IMR-90 (cell line): ENCODE results near the gene DCP2. TPM values are rescaled to one million over a fixed set of nuclear protein-coding genes. Genes with fewer than 3 reads are reported as not detected.
A peak's percentile ranks its signal among the peaks of the same experiment; 100 is the strongest.

Experiments used
- ATAC-seq: fragments of 200-7000 bp; cut with Tn5 transposase; 2 replicates; pipeline ENCODE4 v1.9.1; 2020; ENCODE audit warnings: low read depth, mild to moderate bottlenecking, moderate library complexity
- BruUV-seq: library from RNA; stranded (reverse); fragments of 400-500 nt; replicated peaks from 2 replicates; lab custom pipeline; 2021; lab: Mats Ljungman, UMichigan
- CTCF ChIA-PET: fragments of 300-600 bp; formaldehyde crosslinking; extraction: SDS; loops from one replicate; lab custom pipeline; 2021; ENCODE audit warnings: antibody characterized with exemption; lab: Yijun Ruan, JAX
- POLR2A ChIA-PET: fragments of 300-600 bp; sonication (Branson Sonifier 250); formaldehyde crosslinking; loops from one replicate; lab custom pipeline; 2022; ENCODE audit warnings: antibody characterized with exemption; ENCODE audit not compliant: unreplicated experiment; lab: Charles Lee
- DNase-seq: peaks from one replicate; pipeline ENCODE4 v3.0.0; 2013
- H2AFZ ChIP-seq: replicated peaks from 2 replicates; pipeline ENCODE3; 2013; ENCODE audit warnings: low read length, mild to moderate bottlenecking; ENCODE audit not compliant: poor library complexity
- H2AK5ac ChIP-seq: 2 replicates; pipeline ENCODE4 v1.6.1; 2013; ENCODE audit warnings: low read depth, low read length, inconsistent platforms
- H2AK9ac ChIP-seq: replicated peaks from 2 replicates; pipeline ENCODE3; 2013; ENCODE audit warnings: mild to moderate bottlenecking, low read depth, low read length, moderate library complexity; ENCODE audit not compliant: poor library complexity
- H2BK120ac ChIP-seq: 2 replicates; pipeline ENCODE4 v1.6.1; 2013; ENCODE audit warnings: low read depth, low read length, inconsistent platforms
- H2BK15ac ChIP-seq: 3 replicates; pipeline ENCODE4 v1.6.1; 2013; ENCODE audit warnings: low read depth, low read length, inconsistent platforms
- H2BK20ac ChIP-seq: 2 replicates; pipeline ENCODE4 v1.6.1; 2013; ENCODE audit warnings: low read depth, mild to moderate bottlenecking, inconsistent platforms, low read length, moderate library complexity
- H2BK5ac ChIP-seq: 2 replicates; pipeline ENCODE4 v1.6.1; 2013; ENCODE audit warnings: mild to moderate bottlenecking, low read depth, low read length, inconsistent platforms; ENCODE audit not compliant: poor library complexity, severe bottlenecking
- H3K14ac ChIP-seq: replicated peaks from 2 replicates; pipeline ENCODE4 v1.6.1; 2013; ENCODE audit warnings: low read depth, low read length, inconsistent platforms
- H3K18ac ChIP-seq: 2 replicates; pipeline ENCODE4 v1.6.1; 2013; ENCODE audit warnings: low read depth, low read length, control low read depth
- H3K23ac ChIP-seq: 2 replicates; pipeline ENCODE4 v1.6.1; 2013; ENCODE audit warnings: low read depth, low read length, inconsistent platforms
- H3K27ac ChIP-seq: 2 replicates; pipeline ENCODE4 v1.5.1; 2013; ENCODE audit warnings: mild to moderate bottlenecking, control low read depth, low read length; ENCODE audit not compliant: insufficient read depth
- H3K27me3 ChIP-seq: 2 replicates; pipeline ENCODE4 v1.6.1; 2013; ENCODE audit warnings: low read length; ENCODE audit not compliant: control insufficient read depth, insufficient read depth
- H3K36me3 ChIP-seq: 2 replicates; pipeline ENCODE4 v1.6.1; 2013; ENCODE audit warnings: low read length, mixed read lengths; ENCODE audit not compliant: control insufficient read depth, insufficient read depth
- H3K4ac ChIP-seq: 2 replicates; pipeline ENCODE4 v1.6.1; 2013; ENCODE audit warnings: low read depth, low read length, inconsistent platforms
- H3K4me1 ChIP-seq: 2 replicates; pipeline ENCODE4 v1.6.1; 2013; ENCODE audit warnings: low read length, mixed read lengths; ENCODE audit not compliant: control insufficient read depth, insufficient read depth
- H3K4me2 ChIP-seq: 2 replicates; pipeline ENCODE4 v1.6.1; 2013; ENCODE audit warnings: low read depth, mild to moderate bottlenecking, control low read depth, low read length, moderate library complexity
- H3K4me3 ChIP-seq: 2 replicates; pipeline ENCODE4 v1.5.1; 2013; ENCODE audit warnings: low read depth, mild to moderate bottlenecking, control low read depth, low read length, moderate library complexity; ENCODE audit not compliant: insufficient read depth
- H3K56ac ChIP-seq: 2 replicates; pipeline ENCODE4 v1.6.1; 2013; ENCODE audit warnings: low read length, inconsistent platforms; ENCODE audit not compliant: insufficient read depth; ENCODE audit errors: extremely low read depth
- H3K79me1 ChIP-seq, 2 experiments: 2 replicates each; pipeline ENCODE4 v1.6.1; 2013; ENCODE audit warnings: low read length in 2 of 2, inconsistent platforms in 1 of 2, low read depth in 1 of 2
- H3K9ac ChIP-seq: 2 replicates; pipeline ENCODE4 v1.6.1; 2013; ENCODE audit warnings: low read depth, low read length, control low read depth
- H3K9me1 ChIP-seq: 2 replicates; pipeline ENCODE4 v1.6.1; 2013; ENCODE audit warnings: low read length, inconsistent platforms; ENCODE audit not compliant: insufficient read depth
- H3K9me3 ChIP-seq: 2 replicates; pipeline ENCODE4 v1.6.1; 2013; ENCODE audit warnings: low read length; ENCODE audit not compliant: control insufficient read depth, insufficient read depth
- H4K20me1 ChIP-seq: 2 replicates; pipeline ENCODE4 v1.6.1; 2013; ENCODE audit warnings: low read length, inconsistent platforms; ENCODE audit not compliant: insufficient read depth
- H4K5ac ChIP-seq: 2 replicates; pipeline ENCODE4 v1.6.1; 2013; ENCODE audit warnings: mild to moderate bottlenecking, low read depth, low read length, control low read depth
- H4K8ac ChIP-seq, 2 experiments: 2 replicates each; pipeline ENCODE4 v1.6.1; 2013; ENCODE audit warnings: low read depth in 2 of 2, low read length in 2 of 2, control low read depth in 1 of 2, inconsistent platforms in 1 of 2
- H4K91ac ChIP-seq: 2 replicates; pipeline ENCODE4 v1.6.1; 2013; ENCODE audit warnings: low read depth, low read length, inconsistent platforms; ENCODE audit not compliant: insufficient read depth
- CEBPB ChIP-seq: IDR thresholded peaks from 2 replicates; pipeline ENCODE4 v1.6.1; 2012; ENCODE audit warnings: low read depth, low read length, improper control_type of control experiment
- CHD1 ChIP-seq: IDR thresholded peaks from 2 replicates; pipeline ENCODE4 v1.6.1; 2012; ENCODE audit warnings: low read depth, low read length, improper control_type of control experiment
- FOS ChIP-seq: fragments of 150-350 bp; IDR thresholded peaks from 2 replicates; pipeline ENCODE4 v1.6.1; 2016; ENCODE audit warnings: low read depth, low read length
- MAFK ChIP-seq: IDR thresholded peaks from 2 replicates; pipeline ENCODE4 v1.6.1; 2012; ENCODE audit warnings: low read depth, low read length, improper control_type of control experiment
- MAZ ChIP-seq: IDR thresholded peaks from 2 replicates; pipeline ENCODE4 v1.6.1; 2012; ENCODE audit warnings: low read depth, mild to moderate bottlenecking, low read length, improper control_type of control experiment, moderate library complexity, borderline replicate concordance
- NFE2L2 ChIP-seq: fragments of 150-350 bp; IDR thresholded peaks from 2 replicates; pipeline ENCODE4 v1.6.1; 2016; ENCODE audit warnings: low read depth, mild to moderate bottlenecking, low read length
- POLR2A ChIP-seq: IDR thresholded peaks from 2 replicates; pipeline ENCODE4 v1.6.1; 2012; ENCODE audit warnings: mild to moderate bottlenecking, low read depth, low read length
- RAD21 ChIP-seq: IDR thresholded peaks from 2 replicates; pipeline ENCODE4 v1.6.1; 2012; ENCODE audit warnings: low read length, improper control_type of control experiment
- RCOR1 ChIP-seq: IDR thresholded peaks from 2 replicates; pipeline ENCODE4 v1.6.1; 2012; ENCODE audit warnings: mild to moderate bottlenecking, low read length, improper control_type of control experiment; ENCODE audit not compliant: insufficient replicate concordance
- RFX5 ChIP-seq: IDR thresholded peaks from 2 replicates; pipeline ENCODE4 v1.8.0; 2012; ENCODE audit warnings: low read depth, mild to moderate bottlenecking, low read length, moderate library complexity
- SMC3 ChIP-seq: fragments of 150-350 bp; IDR thresholded peaks from 2 replicates; pipeline ENCODE4 v1.6.1; 2016; ENCODE audit warnings: low read depth, mild to moderate bottlenecking, antibody characterized with exemption, low read length, moderate library complexity
- USF2 ChIP-seq: fragments of 150-350 bp; IDR thresholded peaks from 2 replicates; pipeline ENCODE4 v1.6.1; 2017; ENCODE audit warnings: mild to moderate bottlenecking, antibody characterized with exemption, low read length, low read depth
- WGBS, 2 experiments: methylation state at CpG; one replicate each; pipeline versions ENCODE4 v1.1.5 to v1.1.7; 2013; ENCODE audit warnings: missing lambda C conversion rate in 2 of 2; ENCODE audit not compliant: insufficient read length in 1 of 2; ENCODE audit errors: extremely low coverage in 2 of 2; 5-methylcytosine and 5-hydroxymethylcytosine counted together
- dilution Hi-C: fragments of 300-500 bp; cut with HindIII; formaldehyde crosslinking; loops from one replicate; pipeline ENCODE4 v1.14.3; 2018; ENCODE audit warnings: low sequenced_read_pairs; ENCODE audit not compliant: unreplicated experiment
- in situ Hi-C: fragments of 300-500 bp; cut with MboI; formaldehyde crosslinking; loops from 3 replicates; pipeline ENCODE4 v1.14.3; 2019; ENCODE audit warnings: low sequenced_read_pairs, inconsistent platforms, mixed read lengths
- intact Hi-C: fragments of 100-400 bp; cut with micrococcal nuclease; formaldehyde crosslinking; loops from 2 replicates; pipeline ENCODE4 v1.10.0; 2022
- polyA plus RNA-seq, 3 experiments: library from polyadenylated mRNA; depleted of rRNA; stranded (reverse); fragments of >200 nt; gene quantifications; 2 replicates each; pipeline ENCODE4 v1.2.3, GENCODE V29; 2012; ENCODE audit warnings: low replicate concordance in 1 of 3
- total RNA-seq: library from RNA; depleted of rRNA; stranded (reverse); fragments of >200 nt; gene quantifications from 2 replicates; pipeline ENCODE4 v1.2.3, GENCODE V29; 2012
- TF ChIP-seq, protein P1 (sequence below): fragments of 150-350 bp; IDR thresholded peaks from 2 replicates; pipeline ENCODE4 v1.6.1; 2016; ENCODE audit warnings: low read depth, mild to moderate bottlenecking, low read length, moderate library complexity, borderline replicate concordance
- TF ChIP-seq, protein P2 (sequence below): conservative IDR thresholded peaks from 2 replicates; pipeline ENCODE4 v1.5.1; 2012; ENCODE audit warnings: mild to moderate bottlenecking, low read depth, low read length, improper control_type of control experiment

Gene DCP2
- total and polyA plus RNA-seq, 2 of the 4 experiments (the other 2 are of a cell fraction): 6.9 to 18.6 TPM

GRCh38 chr5:112975721-112976431 lies 722 bp upstream of the DCP2 start:
- Histone ChIP-seq H2BK20ac (peak overlapping the region; percentile 32; the same call in 1 of the 2 replicates), H3K9ac (peak overlapping the region; percentile 77), H2BK5ac (peak overlapping the region; percentile 62), H3K56ac (peak overlapping the region; percentile 64; the same call in 1 of the 2 replicates), H2BK15ac (peak overlapping the region; percentile 76; the same call in 2 of the 3 replicates), H3K4me3 (peak overlapping the region; percentile 44), H4K5ac (peak overlapping the region; percentile 89), H3K79me1 (peaks cover 0 to 2% of the 10 kb centered on the region in 2 experiments; a peak in 2 of 4 replicates), H3K23ac (peak overlapping the region; percentile 40; the same call in 1 of the 2 replicates), H3K4ac (peak overlapping the region; percentile 91), H3K27ac (peak overlapping the region; percentile 78), H4K91ac (peak overlapping the region; percentile 94), H3K9me1 (0 out of 2 replicates have a peak, but pooled peaks cover under 1% of the 10 kb centered on the region), H3K14ac (peak overlapping the region; percentile 91), H3K18ac (peak overlapping the region; percentile 8), H2BK120ac (peak overlapping the region; percentile 61; the same call in 1 of the 2 replicates), H2AFZ (peak overlapping the region; percentile 98), H3K4me1 (peaks cover 2% of the 10 kb centered on the region; the same call in 1 of the 2 replicates), H3K27me3 (no peaks in the 10 kb centered on the region), H3K4me2 (peak overlapping the region; percentile 70), H3K9me3 (no peaks in the 10 kb centered on the region), H2AK9ac (peak overlapping the region; percentile 86), H2AK5ac (peak overlapping the region; percentile 68), H4K8ac (peak overlapping the region; percentile 98 to 99), H4K20me1 (peaks cover 2% of the 10 kb centered on the region; the same call in 1 of the 2 replicates), H3K36me3 (no peaks in the 10 kb centered on the region)
- in situ Hi-C loops (no loop called here), intact Hi-C loops (no loop called here), dilution Hi-C loops (no loop called here)
- no TSS peak for BruUV-seq
- DNase-seq (no peak), ATAC-seq (peak; percentile 7; the same call in 1 of the 2 replicates)
- 17% methylated on average over 5 of the region's 11 CpGs; no CpG with 5 or more reads in 1 of the 2 experiments for WGBS, 2 experiments
- ChIA-PET CTCF (interaction anchor here (0.5 to 1.7 kb wide), 5 partner anchors 16 to 613 kb away, joined by 3 to 6 read pairs (median 4); no protein-coding TSS in a partner anchor), POLR2A (interaction anchor here (0.6 to 1.0 kb wide), 4 partner anchors 8 to 1430 kb away, joined by 3 to 5 read pairs (median 5); no protein-coding TSS in a partner anchor)
- TF ChIP-seq FOS (no peak), CHD1 (no peak), USF2 (no peak), RCOR1 (no peak), MAZ (no peak), CEBPB (no peak), MAFK (no peak), RFX5 (no peak), POLR2A (no peak), RAD21 (no peak), NFE2L2 (no peak), SMC3 (no peak)
- TF ChIP-seq, protein P1, sequence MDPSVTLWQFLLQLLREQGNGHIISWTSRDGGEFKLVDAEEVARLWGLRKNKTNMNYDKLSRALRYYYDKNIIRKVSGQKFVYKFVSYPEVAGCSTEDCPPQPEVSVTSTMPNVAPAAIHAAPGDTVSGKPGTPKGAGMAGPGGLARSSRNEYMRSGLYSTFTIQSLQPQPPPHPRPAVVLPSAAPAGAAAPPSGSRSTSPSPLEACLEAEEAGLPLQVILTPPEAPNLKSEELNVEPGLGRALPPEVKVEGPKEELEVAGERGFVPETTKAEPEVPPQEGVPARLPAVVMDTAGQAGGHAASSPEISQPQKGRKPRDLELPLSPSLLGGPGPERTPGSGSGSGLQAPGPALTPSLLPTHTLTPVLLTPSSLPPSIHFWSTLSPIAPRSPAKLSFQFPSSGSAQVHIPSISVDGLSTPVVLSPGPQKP: no peak
- TF ChIP-seq, protein P2, sequence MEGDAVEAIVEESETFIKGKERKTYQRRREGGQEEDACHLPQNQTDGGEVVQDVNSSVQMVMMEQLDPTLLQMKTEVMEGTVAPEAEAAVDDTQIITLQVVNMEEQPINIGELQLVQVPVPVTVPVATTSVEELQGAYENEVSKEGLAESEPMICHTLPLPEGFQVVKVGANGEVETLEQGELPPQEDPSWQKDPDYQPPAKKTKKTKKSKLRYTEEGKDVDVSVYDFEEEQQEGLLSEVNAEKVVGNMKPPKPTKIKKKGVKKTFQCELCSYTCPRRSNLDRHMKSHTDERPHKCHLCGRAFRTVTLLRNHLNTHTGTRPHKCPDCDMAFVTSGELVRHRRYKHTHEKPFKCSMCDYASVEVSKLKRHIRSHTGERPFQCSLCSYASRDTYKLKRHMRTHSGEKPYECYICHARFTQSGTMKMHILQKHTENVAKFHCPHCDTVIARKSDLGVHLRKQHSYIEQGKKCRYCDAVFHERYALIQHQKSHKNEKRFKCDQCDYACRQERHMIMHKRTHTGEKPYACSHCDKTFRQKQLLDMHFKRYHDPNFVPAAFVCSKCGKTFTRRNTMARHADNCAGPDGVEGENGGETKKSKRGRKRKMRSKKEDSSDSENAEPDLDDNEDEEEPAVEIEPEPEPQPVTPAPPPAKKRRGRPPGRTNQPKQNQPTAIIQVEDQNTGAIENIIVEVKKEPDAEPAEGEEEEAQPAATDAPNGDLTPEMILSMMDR: no peak
